Stimulated activated CD8-positive, alpha-beta memory T cell treated with anti-CD3 and anti-CD28 coated beads, Interleukin-15, amount 100 ng/mL, for 24 hours (primary cell): ENCODE measurements around the gene RASSF3.
"Not testable (repeated sequence)": the region's sequence is repeated elsewhere in the genome, so short reads cannot be mapped to it uniquely, and the experiment has no call there.

Experiments used
- DNase-seq: peaks from one replicate; pipeline ENCODE4 v3.0.0-alpha.2; 2020; ENCODE audit warnings: low read depth

RASSF3 gene

GRCh38 chr12:64610079-64610659, at the start of gene RASSF3:
Gene RASSF3, plus strand, starts transcription at chr12:64610495. Its CDS starts 138 bp downstream, at chr12:64610633.
- peak; percentile 53 for DNase-seq

- no peak for DNase-seq
Measured at GRCh38 chr12:64561302-64562136, 48.8 kb upstream of the RASSF3 start.

DNA sequence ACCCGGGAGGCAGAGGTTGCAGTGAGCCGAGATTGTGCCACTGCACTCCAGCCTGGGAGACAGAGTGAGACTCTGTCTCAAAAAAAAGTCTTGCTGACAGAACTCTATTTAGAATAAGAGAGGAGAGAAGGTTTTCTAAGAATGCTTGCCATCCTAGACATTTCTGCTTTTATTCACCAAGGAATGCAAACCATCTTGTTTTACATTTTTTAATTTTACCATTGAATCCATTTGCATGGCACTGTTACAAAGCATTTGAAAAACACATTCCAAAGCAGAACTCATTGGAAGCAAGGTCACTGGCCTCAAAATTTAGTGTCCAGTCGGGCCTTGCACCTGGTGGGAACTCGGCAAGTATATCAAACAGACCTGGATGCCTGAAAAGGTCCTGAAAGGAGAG, 44.2 kb upstream of the RASSF3 start:
- DNase-seq: no peak

- no peak for DNase-seq
Measured at GRCh38 chr12:64566831-64567517, 43.3 kb upstream of the RASSF3 start.

DNA sequence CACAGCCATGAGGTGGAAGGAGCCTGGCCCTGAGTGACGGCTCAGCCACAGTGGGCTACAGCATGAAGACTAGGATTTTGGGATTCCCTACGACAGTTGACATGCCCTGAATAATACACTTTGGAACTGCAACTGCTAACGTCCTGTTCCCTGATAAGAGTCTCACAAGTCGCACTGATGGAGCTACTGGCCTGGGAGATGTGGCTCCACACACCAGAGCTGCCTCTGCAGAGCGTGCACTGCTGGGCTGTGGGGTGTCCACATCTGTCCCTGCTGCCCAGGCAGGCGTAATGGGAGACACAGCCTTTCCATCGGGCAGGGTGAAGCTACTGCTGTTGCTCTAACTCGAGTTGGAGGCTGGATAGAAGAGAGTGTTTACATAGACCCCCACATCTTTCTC, 42.7 kb upstream of the RASSF3 start:
- no peak for DNase-seq

GRCh38 chr12:64568298-64568697, 42.0 kb upstream of the RASSF3 start:
- no peak for DNase-seq

- no peak for DNase-seq
Measured at GRCh38 chr12:64569923-64570691, 40.2 kb upstream of the RASSF3 start.

DNA sequence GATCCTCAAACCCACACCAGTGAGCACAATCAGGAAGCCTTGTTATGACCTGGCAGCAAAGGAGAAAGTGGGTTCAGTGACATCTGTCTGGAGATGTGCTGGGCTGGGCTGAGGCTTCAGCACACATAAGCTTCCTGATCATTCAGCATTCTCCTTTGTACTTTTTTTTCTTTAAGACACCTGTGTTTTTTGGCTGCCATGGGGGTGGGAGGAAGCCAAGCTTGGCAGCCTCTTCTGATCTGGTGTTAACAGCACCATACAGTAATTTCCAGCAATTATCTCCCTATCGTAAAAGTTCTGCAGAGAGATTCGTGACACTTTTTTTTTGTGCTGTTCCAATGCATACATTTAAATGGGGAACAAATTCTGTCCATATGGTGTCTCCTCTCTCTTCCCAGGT, 38.9 kb upstream of the RASSF3 start:
- no peak for DNase-seq

GRCh38 chr12:64572241-64572640, 38.1 kb upstream of the RASSF3 start:
- DNase-seq: no peak

DNA sequence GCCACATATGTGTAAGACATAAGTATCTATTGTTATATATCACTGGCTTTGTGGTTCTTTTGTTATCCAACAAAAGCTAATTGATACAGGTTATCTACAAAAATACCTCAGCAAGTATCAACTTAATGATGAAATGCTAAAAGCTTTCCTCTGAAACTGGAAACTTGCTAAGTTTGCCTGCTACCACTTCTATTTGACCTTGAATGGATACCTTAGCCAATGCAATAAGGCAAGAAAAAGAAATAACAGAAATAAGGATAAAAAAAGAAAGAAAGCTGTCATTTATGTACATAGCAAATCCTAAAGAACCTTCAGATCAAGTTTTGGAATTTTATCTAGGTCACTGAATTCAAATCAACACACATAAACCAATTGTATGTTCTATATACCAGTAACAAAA, 35.5 kb upstream of the RASSF3 start:
- DNase-seq: no peak

DNA sequence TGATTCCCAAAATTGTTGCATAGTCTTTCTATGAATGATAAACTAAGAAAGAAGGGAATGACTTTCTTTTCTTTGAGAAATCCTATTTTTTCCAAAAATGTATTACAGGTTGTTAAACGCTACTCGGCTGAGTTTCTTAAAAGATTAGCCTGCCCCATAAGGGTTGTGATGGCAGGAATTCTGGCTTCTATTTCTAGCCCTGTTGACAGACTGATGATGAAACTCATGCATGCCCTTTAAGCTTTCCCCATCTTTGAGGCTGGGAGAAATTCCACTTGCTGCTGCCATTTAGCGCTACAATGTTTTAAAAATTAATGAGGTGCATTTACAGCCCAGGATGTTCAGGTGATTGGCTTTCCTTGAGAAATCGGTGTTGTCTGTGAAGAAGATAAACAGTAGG, 33.2 kb upstream of the RASSF3 start:
- DNase-seq: no peak

DNA sequence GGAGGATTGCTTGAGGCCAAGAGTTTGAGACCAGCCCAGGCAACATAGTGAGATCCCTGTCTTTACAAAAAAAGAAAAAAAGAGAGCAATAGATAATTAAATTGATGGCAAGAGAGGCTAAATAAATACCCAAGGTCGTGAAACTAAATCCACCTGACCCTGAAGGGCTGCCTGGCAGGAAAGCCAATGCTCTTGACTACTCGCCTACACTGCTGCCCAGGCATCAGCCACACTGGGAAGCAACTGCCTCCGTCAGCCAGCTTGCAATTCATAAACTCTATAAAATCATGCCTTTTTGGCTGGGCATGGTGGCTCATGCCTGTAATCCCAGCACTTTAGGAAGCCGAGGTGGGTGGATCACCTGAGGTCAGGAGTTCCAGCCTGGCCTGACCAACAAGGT, 31.7 kb upstream of the RASSF3 start:
- DNase-seq: no peak

GRCh38 chr12:64580681-64581080, 29.6 kb upstream of the RASSF3 start:
- no peak for DNase-seq

- DNase-seq: no peak
Measured at GRCh38 chr12:64582114-64582513, 28.2 kb upstream of the RASSF3 start.

- no peak for DNase-seq
Measured at GRCh38 chr12:64582862-64583261, 27.4 kb upstream of the RASSF3 start.

- DNase-seq: not testable (repeated sequence)
Measured at GRCh38 chr12:64583395-64583770, 26.9 kb upstream of the RASSF3 start.

DNA sequence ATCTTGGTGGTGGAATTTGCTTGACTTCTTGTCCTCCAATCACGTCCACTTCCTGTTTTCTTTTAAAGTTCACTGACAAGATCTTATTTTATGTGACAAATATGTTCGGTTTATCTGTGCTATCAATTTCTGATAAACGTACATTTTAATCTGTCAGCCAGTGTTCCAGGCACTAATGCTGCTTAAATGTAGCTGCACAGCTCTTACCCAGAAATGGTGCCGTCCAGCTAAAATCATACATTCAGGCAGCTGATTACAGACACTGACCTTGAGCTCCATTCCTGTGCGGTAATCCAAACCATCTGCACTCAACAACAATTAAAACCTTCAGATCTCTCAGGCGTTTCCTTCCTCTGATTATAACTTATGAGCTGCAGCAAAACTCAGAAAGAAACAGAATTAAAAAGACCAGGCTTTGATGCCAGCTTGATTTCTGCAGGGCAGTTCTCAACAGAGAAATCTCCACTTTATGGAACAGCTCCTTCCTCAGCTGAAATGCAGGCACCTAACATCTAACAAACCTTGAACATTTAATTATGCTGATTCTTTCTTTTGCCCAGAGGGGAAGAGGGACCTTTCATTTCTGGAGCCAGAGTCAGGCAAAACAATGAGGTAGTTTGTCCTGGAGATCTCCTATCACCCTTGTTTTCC, 26.4 kb upstream of the RASSF3 start:
- no peak for DNase-seq

DNA sequence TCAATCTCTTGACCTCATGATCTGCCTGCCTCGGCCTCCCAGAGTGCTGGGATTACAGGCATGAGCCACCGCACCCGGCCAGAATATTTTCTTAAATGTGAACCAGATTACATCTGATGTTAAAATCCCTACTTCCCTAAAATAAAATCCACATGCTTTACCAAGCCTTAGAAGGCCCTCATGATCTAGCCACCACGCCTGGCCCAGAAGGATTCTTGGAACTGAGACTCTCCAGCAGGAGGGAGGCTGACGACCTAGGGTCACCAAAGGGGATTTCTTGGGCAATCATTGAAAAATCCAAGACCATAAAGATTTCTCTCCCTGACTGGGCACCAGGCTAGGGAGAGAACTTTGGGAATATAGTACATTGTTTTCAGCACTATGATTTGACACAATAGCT, 25.2 kb upstream of the RASSF3 start:
- no peak for DNase-seq

GRCh38 chr12:64587447-64587846, 22.8 kb upstream of the RASSF3 start:
- DNase-seq: no peak

GRCh38 chr12:64590183-64590582, 20.1 kb upstream of the RASSF3 start:
- no peak for DNase-seq

GRCh38 chr12:64595863-64596793, 14.2 kb upstream of the RASSF3 start:
- DNase-seq: no peak
